ENCODE measurements around the gene ARID1B.

ARID1B gene

GRCh38 chr6:157201083-157201482, 423.9 kb downstream of the ARID1B start:
- DNase-seq = no peak

DNA sequence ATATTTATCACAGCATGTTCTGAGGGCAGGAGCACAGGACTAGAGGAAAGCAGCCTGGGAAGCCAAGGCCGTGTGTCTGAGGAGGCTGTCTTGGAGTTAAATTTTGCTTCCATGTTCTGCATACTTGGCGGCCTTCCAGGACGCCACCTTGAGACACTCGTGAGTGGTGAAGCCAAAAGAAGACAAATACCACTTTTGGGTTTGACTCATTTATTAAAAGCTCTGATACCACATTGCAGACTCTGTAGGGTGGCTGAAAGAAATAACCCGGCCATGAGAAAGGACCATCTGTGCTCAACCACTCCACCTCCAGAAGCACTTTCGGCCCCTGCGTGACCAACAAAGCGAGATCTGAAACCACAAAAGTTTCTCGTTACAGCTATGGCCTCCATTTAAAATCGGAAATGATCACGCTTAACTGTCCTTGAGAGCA, 426.1 kb downstream of the ARID1B start:
- DNase-seq = no peak

GRCh38 chr6:157203764-157204163, 426.6 kb downstream of the ARID1B start:
- DNase-seq = no peak

GRCh38 chr6:157205473-157206358, 428.5 kb downstream of the ARID1B start:
- DNase-seq = no peak

- DNase-seq = no peak
Observed at GRCh38 chr6:157206359-157206815, 429.2 kb downstream of the ARID1B start.

- DNase-seq = no peak
Observed at GRCh38 chr6:157207521-157208076, 430.4 kb downstream of the ARID1B start.

DNA sequence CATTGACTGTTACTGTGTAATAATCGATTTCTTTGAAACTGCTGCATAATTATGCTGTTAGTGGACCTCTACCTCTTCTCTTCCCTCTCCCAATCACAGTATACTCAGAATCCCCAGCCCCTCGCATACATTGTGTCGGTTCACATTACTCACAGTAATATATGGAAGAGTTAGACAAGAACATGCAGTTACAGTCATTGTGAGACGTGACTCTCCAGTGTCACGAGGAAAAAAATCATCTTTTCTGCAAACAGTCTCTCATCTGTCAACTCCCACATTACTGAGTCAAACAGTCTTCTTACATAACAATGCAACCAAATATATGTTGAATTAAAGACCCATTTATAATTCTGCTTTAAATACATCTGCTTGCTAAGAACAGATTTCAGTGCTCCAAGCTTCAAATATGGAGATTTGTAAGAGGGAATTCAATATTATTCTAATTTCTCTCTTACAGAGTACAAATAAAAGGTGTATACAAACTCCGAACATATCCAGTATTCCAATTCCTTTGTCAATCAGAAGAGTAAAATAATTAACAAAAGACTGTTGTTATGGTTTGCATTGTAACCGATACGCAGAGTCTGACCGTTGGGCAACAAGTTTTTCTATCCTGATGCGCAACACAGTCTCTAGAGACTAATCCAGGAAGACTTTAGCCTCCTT, 432.8 kb downstream of the ARID1B start:
- no peak for DNase-seq

GRCh38 chr6:157210954-157211353, 433.8 kb downstream of the ARID1B start:
- DNase-seq = no peak

DNA sequence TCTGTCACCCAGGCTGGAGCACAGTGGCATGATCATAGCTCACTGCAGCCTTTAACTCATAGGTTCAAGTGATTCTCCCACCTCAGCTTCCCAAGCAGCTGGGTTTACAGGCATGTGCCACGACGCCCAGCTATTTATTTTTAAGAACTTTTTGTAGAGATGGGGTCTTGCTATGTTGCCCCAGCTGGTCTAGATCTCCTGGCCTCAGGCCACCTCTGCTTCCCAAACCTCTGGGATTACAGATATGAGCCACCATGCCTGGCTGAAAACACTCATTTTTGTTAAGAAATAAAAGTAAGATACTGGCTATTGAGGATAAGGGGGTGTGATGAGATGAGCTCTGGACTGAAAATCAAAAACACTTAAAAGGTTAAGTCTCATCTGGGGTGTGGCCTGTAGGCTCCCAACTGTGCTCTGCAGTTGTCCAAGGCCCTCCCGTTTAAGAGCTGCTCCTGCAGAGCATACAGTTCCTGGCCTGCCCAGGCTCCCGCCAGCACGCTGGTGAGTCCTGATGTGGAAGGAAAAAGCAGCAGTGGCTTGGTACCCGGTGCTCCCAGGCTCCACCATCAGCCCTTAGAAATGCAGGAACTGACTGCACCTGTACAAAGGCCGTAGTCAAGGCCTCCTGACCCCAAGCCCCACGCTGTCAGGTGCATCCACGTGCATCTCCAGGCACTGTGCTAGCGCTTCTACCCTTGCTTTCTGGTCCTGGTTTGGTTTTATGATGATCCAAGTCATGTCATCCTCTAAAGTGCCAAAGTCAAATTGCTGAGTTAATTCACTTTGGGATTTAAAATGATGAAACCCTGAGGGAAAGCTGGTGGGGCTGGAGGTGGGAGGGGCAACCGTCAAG, 434.7 kb downstream of the ARID1B start:
- DNase-seq = no peak

DNA sequence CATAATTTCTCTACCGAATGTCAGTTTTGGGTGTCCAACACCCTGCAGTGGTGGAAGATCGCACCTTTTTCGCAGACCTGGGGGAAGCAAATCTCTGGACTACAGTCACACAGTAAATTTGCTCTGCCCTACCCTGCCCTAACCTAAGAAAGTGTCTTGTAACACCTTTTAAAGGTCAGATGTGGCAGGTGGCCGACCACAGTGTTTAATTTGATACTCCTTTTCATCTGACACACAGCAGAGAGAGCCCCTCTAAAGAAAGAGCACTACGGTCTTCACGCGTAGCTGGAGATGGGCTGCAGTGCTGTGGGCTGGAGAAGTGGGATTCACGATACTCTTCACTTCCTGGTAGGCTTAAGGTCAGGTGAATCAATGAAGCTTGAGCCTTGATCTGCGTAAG, 436.2 kb downstream of the ARID1B start:
- no peak for DNase-seq

GRCh38 chr6:157213907-157214565, 436.9 kb downstream of the ARID1B start:
- DNase-seq = no peak

- no peak for DNase-seq
Observed at GRCh38 chr6:157215717-157216116, 438.5 kb downstream of the ARID1B start.

- DNase-seq = no peak
Observed at GRCh38 chr6:157216570-157216969, 439.4 kb downstream of the ARID1B start.

GRCh38 chr6:157217198-157217893, 440.2 kb downstream of the ARID1B start:
- no peak for DNase-seq

DNA sequence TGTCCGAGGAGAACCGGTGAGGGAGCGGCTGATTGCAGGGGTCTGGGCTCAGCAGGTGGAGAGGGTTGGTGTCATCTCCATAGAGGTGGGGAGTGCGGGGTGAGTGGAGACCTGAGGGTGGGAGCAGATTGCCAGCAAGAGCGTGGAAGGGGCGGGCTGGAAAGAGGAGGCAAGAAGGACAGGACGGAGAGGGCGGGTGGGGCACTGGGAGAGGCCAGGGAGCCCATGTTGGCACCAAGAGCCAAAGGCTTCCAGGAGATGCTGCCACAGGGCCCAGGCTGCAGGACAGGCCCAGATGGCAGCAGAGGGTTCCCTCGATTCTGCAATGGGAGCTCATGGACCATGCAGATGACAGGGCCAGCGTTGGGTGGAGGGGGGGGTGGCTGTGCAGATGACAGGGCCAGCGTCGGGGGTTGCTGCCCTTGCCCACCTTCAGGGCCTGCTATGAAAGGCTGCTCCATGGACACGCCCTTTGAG, 440.8 kb downstream of the ARID1B start:
- DNase-seq = no peak

DNA sequence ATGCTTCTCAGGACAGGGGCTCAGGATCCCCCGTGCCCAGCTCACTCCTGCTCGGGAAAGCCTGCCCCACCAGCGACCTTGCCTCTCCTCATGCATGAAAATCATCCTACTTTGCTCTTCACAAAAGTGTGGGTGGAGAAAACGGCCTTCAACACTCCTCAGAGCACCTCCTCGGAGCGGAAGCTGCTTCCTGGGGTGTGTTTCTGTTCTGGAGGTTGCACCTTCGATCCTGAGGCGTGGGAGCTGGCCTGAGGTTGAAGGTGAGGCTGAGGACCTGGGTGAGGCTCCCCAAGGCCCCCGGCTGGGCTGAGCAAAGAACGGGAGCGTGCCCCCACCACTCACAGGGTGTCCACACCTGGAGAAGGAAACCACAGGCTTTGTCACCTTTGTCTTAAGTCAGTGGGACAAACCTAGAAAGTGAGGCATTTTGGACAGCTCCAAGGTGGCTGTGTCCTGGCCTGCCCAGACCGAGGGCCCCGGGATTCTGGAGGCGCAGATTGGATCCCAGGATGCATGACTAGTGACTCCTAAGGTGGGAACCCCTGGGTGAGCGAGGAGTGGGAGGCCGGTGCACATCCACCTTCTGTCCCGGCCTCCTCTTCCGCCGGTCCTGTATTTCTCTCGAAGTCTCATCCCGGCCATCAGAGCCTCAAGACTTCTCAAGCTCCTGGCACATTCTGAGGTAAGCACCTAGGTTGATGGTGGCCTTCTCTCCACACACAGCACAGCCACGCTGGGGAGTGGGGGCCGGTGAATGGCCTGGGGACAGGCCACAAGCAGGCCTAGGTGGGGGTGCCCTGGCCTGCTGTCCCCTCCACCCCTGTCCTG, 441.4 kb downstream of the ARID1B start:
- DNase-seq = no peak

GRCh38 chr6:157219201-157220200, 442.3 kb downstream of the ARID1B start:
- DNase-seq = no peak

DNA sequence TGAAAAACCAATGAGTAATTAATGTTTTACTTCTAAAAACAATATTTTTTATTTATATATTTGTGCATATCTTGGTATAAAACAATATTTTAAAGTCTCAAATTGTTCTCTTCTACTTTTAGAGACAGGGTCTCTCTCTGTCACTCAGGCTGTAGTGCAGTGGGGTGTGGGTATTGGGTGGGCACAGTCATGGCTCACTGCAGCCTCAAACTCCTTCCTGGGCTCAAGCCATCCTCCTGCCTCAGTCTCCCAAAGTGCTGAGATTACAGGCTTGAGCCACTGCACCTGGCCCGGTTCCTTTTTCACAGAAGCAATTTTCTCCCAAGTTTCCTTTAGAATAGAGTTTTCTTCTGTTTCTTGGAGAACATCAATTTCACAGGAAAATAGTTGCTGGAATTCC, 443.3 kb downstream of the ARID1B start:
- no peak for DNase-seq

All from activated CD4-positive, alpha-beta T cell treated with anti-CD3 and anti-CD28 coated beads for 4 hours (primary cell).